GM12878 (cell line): ENCODE data around the gene COL4A3. TPM values are rescaled to one million over a fixed set of nuclear protein-coding genes. Genes with fewer than 3 reads are reported as not detected.

Experiments
- ATAC-seq: fragments of 200-7000 bp; cut with Tn5 transposase; 3 replicates; pipeline ENCODE4 v1.9.1; 2020; ENCODE audit warnings: mild to moderate bottlenecking, moderate library complexity
- BruUV-seq: library from RNA; stranded (reverse); fragments of 400-500 nt; replicated peaks from 2 replicates; lab custom pipeline; 2021; lab: Mats Ljungman, UMichigan
- CTCF ChIA-PET: fragments of 300-600 bp; sonication (Branson Sonifier 250); formaldehyde crosslinking; extraction: SDS; loops from one replicate; lab custom pipeline; 2021; ENCODE audit warnings: inconsistent platforms; lab: Yijun Ruan, JAX
- POLR2A ChIA-PET: fragments of 350-600 bp; formaldehyde crosslinking; extraction: SDS; loops from one replicate; lab custom pipeline; 2021; ENCODE audit warnings: inconsistent platforms; lab: Charles Lee
- RAD21 ChIA-PET: fragments of 300-600 bp; sonication (Branson Sonifier 250); formaldehyde crosslinking; loops from one replicate; lab custom pipeline; 2023; ENCODE audit warnings: antibody characterized with exemption; ENCODE audit not compliant: unreplicated experiment; lab: Charles Lee
- SMC1A ChIA-PET: fragments of 300-600 bp; sonication (Branson Sonifier 250); formaldehyde crosslinking; loops from one replicate; lab custom pipeline; 2023; ENCODE audit not compliant: unreplicated experiment, uncharacterized antibody; lab: Charles Lee
- DNase-seq: peaks from one replicate; pipeline ENCODE4 v3.0.0-alpha.2; 2011; ENCODE audit warnings: low read depth, low spot score
- FAIRE-seq: peaks from 3 replicates; lab custom pipeline; 2011; peaks lifted over from hg19 to GRCh38; lab: Jason Lieb, UNC
- H2AFZ ChIP-seq: 2 replicates; pipeline ENCODE4 v1.6.0; 2011; ENCODE audit warnings: low read depth, low read length, control low read depth; ENCODE audit not compliant: control insufficient read depth
- H3K27ac ChIP-seq: 2 replicates; pipeline ENCODE4 v1.5.1; 2011; ENCODE audit warnings: control low read depth; ENCODE audit not compliant: control insufficient read depth, insufficient read depth
- H3K27me3 ChIP-seq, 2 experiments: replicated peaks in 1 of 2; 2 replicates each; pipeline versions ENCODE4 v1.6.0 to v1.6.1; 2011; ENCODE audit warnings: low read length in 1 of 2; ENCODE audit not compliant: control insufficient read depth in 2 of 2, insufficient read depth in 2 of 2
- H3K36me3 ChIP-seq, 2 experiments: 2 replicates each; pipeline ENCODE4 v1.5.1; 2011; ENCODE audit warnings: low read length in 1 of 2; ENCODE audit not compliant: control insufficient read depth in 2 of 2, insufficient read depth in 2 of 2
- H3K4me1 ChIP-seq: 2 replicates; pipeline ENCODE4 v1.6.1; 2011; ENCODE audit warnings: mild to moderate bottlenecking, low read length, moderate library complexity, mixed read lengths; ENCODE audit not compliant: control insufficient read depth, insufficient read depth
- H3K4me2 ChIP-seq: 2 replicates; pipeline ENCODE4 v1.6.0; 2011; ENCODE audit warnings: control low read depth; ENCODE audit not compliant: control insufficient read depth, insufficient read depth
- H3K4me3 ChIP-seq: fragments of 200-600 bp; sonication (generic); 2 replicates; pipeline ENCODE4 v1.5.1; 2016
- H3K79me2 ChIP-seq: 2 replicates; pipeline ENCODE4 v1.6.0; 2011; ENCODE audit warnings: low read length; ENCODE audit not compliant: control insufficient read depth, insufficient read depth
- H3K9ac ChIP-seq: 2 replicates; pipeline ENCODE4 v1.8.0; 2011; ENCODE audit warnings: low read length, control low read depth, mixed read lengths; ENCODE audit not compliant: control insufficient read depth, insufficient read depth
- H3K9me3 ChIP-seq: replicated peaks from 3 replicates; pipeline ENCODE4 v1.5.1; 2011; ENCODE audit warnings: mild to moderate bottlenecking, low read length; ENCODE audit not compliant: control insufficient read depth, insufficient read depth
- H4K20me1 ChIP-seq: 2 replicates; pipeline ENCODE4 v1.6.0; 2011; ENCODE audit not compliant: control insufficient read depth, insufficient read depth
- BRCA1 ChIP-seq: IDR thresholded peaks from 2 replicates; pipeline ENCODE4 v1.6.1; 2011; ENCODE audit warnings: low read depth, low read length, improper control_type of control experiment
- CBX3 ChIP-seq: fragments of 200-600 bp; sonication (generic); IDR thresholded peaks from 2 replicates; pipeline ENCODE4 v1.6.1; 2016; ENCODE audit warnings: low read depth, borderline replicate concordance
- CHD2 ChIP-seq: IDR thresholded peaks from 2 replicates; pipeline ENCODE4 v1.6.1; 2011; ENCODE audit warnings: low read depth, low read length, improper control_type of control experiment, borderline replicate concordance
- CHD4 ChIP-seq: fragments of 200-600 bp; sonication (generic); IDR thresholded peaks from 2 replicates; pipeline ENCODE4 v1.6.1; 2016; ENCODE audit warnings: mild to moderate bottlenecking
- EGR1 ChIP-seq, 2 experiments: IDR thresholded peaks; 1 replicate in 1 of 2; 2 replicates in 1 of 2; pipeline ENCODE4 v1.6.1; 2011 to 2012; ENCODE audit warnings: low read depth in 2 of 2, low read length in 2 of 2, borderline replicate concordance in 1 of 2, mild to moderate bottlenecking in 1 of 2, moderate library complexity in 1 of 2
- EP300 ChIP-seq, 2 experiments: fragments of 150-350 bp in 1 of 2; IDR thresholded peaks; 2 replicates each; pipeline ENCODE4 v1.6.1; 2011 to 2012; ENCODE audit warnings: low read depth in 2 of 2, low read length in 2 of 2, borderline replicate concordance in 1 of 2, improper control_type of control experiment in 1 of 2, inconsistent platforms in 1 of 2; ENCODE audit not compliant: control insufficient read depth in 1 of 2
- ESRRA ChIP-seq: IDR thresholded peaks from 2 replicates; pipeline ENCODE4 v1.6.1; 2012; ENCODE audit warnings: mild to moderate bottlenecking, low read length, improper control_type of control experiment
- FOS ChIP-seq: IDR thresholded peaks from 3 replicates; pipeline ENCODE4 v1.6.1; 2011; ENCODE audit warnings: borderline replicate concordance; ENCODE audit not compliant: insufficient read length; ENCODE audit errors: extremely low read depth
- JUND ChIP-seq: IDR thresholded peaks from 2 replicates; pipeline ENCODE4 v1.6.1; 2012; ENCODE audit warnings: low read depth, mild to moderate bottlenecking, low read length, improper control_type of control experiment, moderate library complexity
- MEF2B ChIP-seq: fragments of 450-650 bp; IDR thresholded peaks from 2 replicates; pipeline ENCODE4 v1.6.1; 2018; ENCODE audit warnings: mild to moderate bottlenecking, moderate library complexity; ENCODE audit not compliant: partially characterized antibody, poor library complexity, severe bottlenecking
- NR2C2 ChIP-seq: IDR thresholded peaks from 2 replicates; pipeline ENCODE4 v1.6.1; 2011; ENCODE audit warnings: borderline replicate concordance, low read depth; ENCODE audit not compliant: control insufficient read depth, insufficient read length
- POLR2AphosphoS5 ChIP-seq: IDR thresholded peaks from 2 replicates; pipeline ENCODE4 v1.6.1; 2011; ENCODE audit warnings: mild to moderate bottlenecking, low read length, inconsistent platforms
- RBBP5 ChIP-seq: fragments of 200-600 bp; sonication (generic); conservative IDR thresholded peaks from 2 replicates; pipeline ENCODE4 v1.6.1; 2016
- RUNX3 ChIP-seq: IDR thresholded peaks from 2 replicates; pipeline ENCODE4 v1.6.1; 2012; ENCODE audit warnings: low read length, inconsistent platforms
- TARDBP ChIP-seq: IDR thresholded peaks from 2 replicates; pipeline ENCODE4 v1.6.1; 2016; ENCODE audit warnings: borderline replicate concordance
- TCF3 ChIP-seq: IDR thresholded peaks from 2 replicates; pipeline ENCODE4 v1.6.1; 2012; ENCODE audit warnings: low read depth, mild to moderate bottlenecking, low read length, borderline replicate concordance; ENCODE audit not compliant: insufficient read depth
- WGBS: methylation state at CpG from one replicate; pipeline ENCODE4 v1.1.6; 2016; ENCODE audit warnings: low lambda C conversion rate; ENCODE audit not compliant: insufficient replicate concordance, insufficient coverage; ENCODE audit errors: missing lambda C conversion rate; 5-methylcytosine and 5-hydroxymethylcytosine counted together
- in situ Hi-C: fragments of 300-500 bp; cut with MboI; formaldehyde crosslinking; loops from 9 replicates; pipeline ENCODE4 v1.14.3; 2018; ENCODE audit warnings: mixed read lengths
- intact Hi-C: fragments of 100-400 bp; cut with micrococcal nuclease; formaldehyde crosslinking; loops from one replicate; pipeline ENCODE4 v1.14.2; 2022; ENCODE audit not compliant: unreplicated experiment
- polyA plus RNA-seq, 11 experiments: library from polyadenylated mRNA; depleted of rRNA in 4 of 11; unstranded in 6 of 11; stranded (reverse) in 5 of 11; fragments of >200 nt; fragmentation: Nextera tagmentation in 4 of 11; fragmentation: Illumina TruSeq in 1 of 11; extraction: Ambion mirVana in 4 of 11; extraction: Trizol in 1 of 11; gene quantifications; 1 replicate in 1 of 11; 2 replicates in 10 of 11; pipeline versions ENCODE4 v1.2.1 to v1.2.3, GENCODE V29; 2011 to 2016; ENCODE audit warnings: inconsistent platforms in 2 of 11, missing spikeins in 2 of 11, low read depth in 1 of 11
- total RNA-seq, 4 experiments: library from RNA; depleted of rRNA in 3 of 4; stranded (reverse); fragments of >200 nt in 3 of 4; fragmentation: Illumina TruSeq in 1 of 4; extraction: Trizol in 1 of 4; gene quantifications; 2 replicates each; pipeline versions ENCODE4 v1.2.1 to v1.2.3, GENCODE V29; 2013 to 2021
- TF ChIP-seq, protein P1 (sequence below): fragments of 150-350 bp; IDR thresholded peaks from 2 replicates; pipeline ENCODE4 v1.6.1; 2014; ENCODE audit warnings: mild to moderate bottlenecking, low read depth, low read length
- TF ChIP-seq, protein P2 (sequence below): fragments of 450-650 bp; IDR thresholded peaks from 2 replicates; pipeline ENCODE4 v1.6.1; 2017; ENCODE audit warnings: antibody characterized with exemption, mild to moderate bottlenecking, moderate library complexity

The COL4A3 gene
- total and polyA plus RNA-seq, 10 of the 15 experiments (the other 5 are each of a cell fraction or from before 2014, with no cell fraction given), result 0.34 to 10.5 (median 3.8) TPM

DNA sequence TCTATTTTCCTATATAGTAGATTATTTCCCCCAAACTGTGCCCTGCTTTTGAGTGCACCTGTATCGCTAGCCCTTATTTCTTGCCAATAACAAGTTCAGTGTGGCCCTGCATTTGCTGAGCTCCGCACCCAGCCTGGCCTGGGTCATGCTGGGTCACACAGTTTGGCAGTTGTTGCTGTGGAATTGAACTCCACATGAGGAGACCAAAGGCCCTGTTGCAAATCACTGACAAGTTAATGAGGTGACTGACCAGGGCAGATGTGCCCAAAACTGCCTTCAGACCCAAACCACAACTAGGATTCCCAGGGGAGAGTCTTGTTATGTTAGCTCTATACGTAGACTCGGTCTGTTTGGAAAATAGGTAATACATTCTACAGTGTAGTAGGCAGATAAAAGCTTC is 31.4 kb upstream of the COL4A3 start (continued):
- TF ChIP-seq, protein P1, sequence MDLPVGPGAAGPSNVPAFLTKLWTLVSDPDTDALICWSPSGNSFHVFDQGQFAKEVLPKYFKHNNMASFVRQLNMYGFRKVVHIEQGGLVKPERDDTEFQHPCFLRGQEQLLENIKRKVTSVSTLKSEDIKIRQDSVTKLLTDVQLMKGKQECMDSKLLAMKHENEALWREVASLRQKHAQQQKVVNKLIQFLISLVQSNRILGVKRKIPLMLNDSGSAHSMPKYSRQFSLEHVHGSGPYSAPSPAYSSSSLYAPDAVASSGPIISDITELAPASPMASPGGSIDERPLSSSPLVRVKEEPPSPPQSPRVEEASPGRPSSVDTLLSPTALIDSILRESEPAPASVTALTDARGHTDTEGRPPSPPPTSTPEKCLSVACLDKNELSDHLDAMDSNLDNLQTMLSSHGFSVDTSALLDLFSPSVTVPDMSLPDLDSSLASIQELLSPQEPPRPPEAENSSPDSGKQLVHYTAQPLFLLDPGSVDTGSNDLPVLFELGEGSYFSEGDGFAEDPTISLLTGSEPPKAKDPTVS, result no peak
- TF ChIP-seq POLR2AphosphoS5 (no peak), MEF2B (no peak)

DNA sequence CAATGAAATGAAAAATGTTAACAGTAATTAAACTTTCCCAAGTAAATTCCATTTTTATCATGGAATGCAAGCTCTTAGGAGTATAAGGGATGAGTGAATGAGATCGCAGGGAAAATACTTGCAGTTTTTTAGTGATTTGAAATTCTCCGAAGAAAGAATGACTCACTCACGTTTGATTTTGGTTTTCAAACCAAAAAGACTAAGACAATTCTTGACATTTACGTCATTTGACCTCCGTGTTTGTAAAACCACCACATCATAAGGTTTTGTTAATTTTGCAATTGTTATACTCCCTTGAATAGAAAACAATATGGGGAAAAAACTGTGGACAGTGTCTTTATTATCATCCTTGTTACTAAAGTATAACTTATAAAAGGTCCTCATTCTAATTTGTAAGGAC is 29.8 kb upstream of the COL4A3 start:
- Histone ChIP-seq H4K20me1 (no peaks in the 10 kb centered on the region), H3K4me3 (no peak overlapping the region), H3K27ac (no peak overlapping the region), H2AFZ (no peak overlapping the region), H3K4me1 (no peaks in the 10 kb centered on the region), H3K4me2 (no peak overlapping the region), H3K9me3 (no peaks in the 10 kb centered on the region), H3K36me3 (no peaks in the 10 kb centered on the region), H3K9ac (no peak overlapping the region), H3K27me3 (no peaks in the 10 kb centered on the region), H3K79me2 (no peaks in the 10 kb centered on the region)
- ATAC-seq (no peak), FAIRE-seq (no peak), DNase-seq (no peak)
- ChIA-PET CTCF (interaction anchor here (0.7 to 9.7 kb wide), 4 partner anchors 104 to 728 kb away, joined by 3 to 100 read pairs (median 8); no protein-coding TSS in a partner anchor), RAD21 (interaction anchor here (3.7 kb wide), 1 partner anchor 104 kb away, joined by 20 read pairs; no protein-coding TSS in a partner anchor), SMC1A (interaction anchor here (1.1 to 3.4 kb wide), 3 partner anchors 31 to 631 kb away, joined by 3 to 11 read pairs (median 6); no protein-coding TSS in a partner anchor), POLR2A (no interaction called here)
- intact Hi-C loops, result loop anchor here (5.0 to 10.0 kb wide), 2 partner anchors 270 to 748 kb away; no protein-coding TSS in a partner anchor
- no TSS peak for BruUV-seq
- in situ Hi-C loops, result loop anchor here (10.0 kb wide), 1 partner anchor 630 kb away; no protein-coding TSS in a partner anchor
- 86% methylated on average over 5 of the region's 5 CpGs for WGBS
- TF ChIP-seq RUNX3 (no peak), NR2C2 (no peak), FOS (no peak), ESRRA (no peak), RBBP5 (no peak), JUND (no peak), TCF3 (no peak), EGR1 (IDR thresholded peaks at IDR 0.05; ENCODE audit: borderline replicate concordance in 1 of 2, low read depth in 2 of 2, low read length in 2 of 2) (no peak), CHD4 (no peak), BRCA1 (no peak), CHD2 (no peak), TARDBP (no peak), CBX3 (no peak), EP300 (IDR thresholded peaks at IDR 0.05; ENCODE audit: borderline replicate concordance in 1 of 2, control insufficient read depth in 1 of 2, low read depth in 2 of 2, low read length in 2 of 2) (no peak)
- TF ChIP-seq, protein P2, sequence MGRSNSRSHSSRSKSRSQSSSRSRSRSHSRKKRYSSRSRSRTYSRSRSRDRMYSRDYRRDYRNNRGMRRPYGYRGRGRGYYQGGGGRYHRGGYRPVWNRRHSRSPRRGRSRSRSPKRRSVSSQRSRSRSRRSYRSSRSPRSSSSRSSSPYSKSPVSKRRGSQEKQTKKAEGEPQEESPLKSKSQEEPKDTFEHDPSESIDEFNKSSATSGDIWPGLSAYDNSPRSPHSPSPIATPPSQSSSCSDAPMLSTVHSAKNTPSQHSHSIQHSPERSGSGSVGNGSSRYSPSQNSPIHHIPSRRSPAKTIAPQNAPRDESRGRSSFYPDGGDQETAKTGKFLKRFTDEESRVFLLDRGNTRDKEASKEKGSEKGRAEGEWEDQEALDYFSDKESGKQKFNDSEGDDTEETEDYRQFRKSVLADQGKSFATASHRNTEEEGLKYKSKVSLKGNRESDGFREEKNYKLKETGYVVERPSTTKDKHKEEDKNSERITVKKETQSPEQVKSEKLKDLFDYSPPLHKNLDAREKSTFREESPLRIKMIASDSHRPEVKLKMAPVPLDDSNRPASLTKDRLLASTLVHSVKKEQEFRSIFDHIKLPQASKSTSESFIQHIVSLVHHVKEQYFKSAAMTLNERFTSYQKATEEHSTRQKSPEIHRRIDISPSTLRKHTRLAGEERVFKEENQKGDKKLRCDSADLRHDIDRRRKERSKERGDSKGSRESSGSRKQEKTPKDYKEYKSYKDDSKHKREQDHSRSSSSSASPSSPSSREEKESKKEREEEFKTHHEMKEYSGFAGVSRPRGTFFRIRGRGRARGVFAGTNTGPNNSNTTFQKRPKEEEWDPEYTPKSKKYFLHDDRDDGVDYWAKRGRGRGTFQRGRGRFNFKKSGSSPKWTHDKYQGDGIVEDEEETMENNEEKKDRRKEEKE, result no peak
